Upper lobe of right lung (tissue), 1 donor: ENCODE measurements around the gene ZPR1. TPM values are rescaled to one million over a fixed set of nuclear protein-coding genes. Genes with fewer than 3 reads are reported as not detected.
A peak's percentile ranks its signal among the peaks of the same experiment; 100 is the strongest.

ENCODE experiments used
- ATAC-seq: fragments of 200-7000 bp; cut with Tn5 transposase; one replicate; pipeline ENCODE4 v1.9.1; 2020; ENCODE audit warnings: mild to moderate bottlenecking, moderate library complexity
- DNase-seq: peaks from one replicate; pipeline ENCODE4 v3.0.0-alpha.2; 2020
- H3K27ac ChIP-seq: fragments of 200-600 bp; one replicate; pipeline ENCODE4 v1.8.0; 2022
- H3K27me3 ChIP-seq: fragments of 200-600 bp; one replicate; pipeline ENCODE4 v1.8.0; 2022; ENCODE audit warnings: mild to moderate bottlenecking
- H3K36me3 ChIP-seq: fragments of 200-600 bp; one replicate; pipeline ENCODE4 v1.8.0; 2022
- H3K4me1 ChIP-seq: fragments of 200-600 bp; one replicate; pipeline ENCODE4 v1.8.0; 2022
- H3K4me3 ChIP-seq: fragments of 200-600 bp; one replicate; pipeline ENCODE4 v1.8.0; 2022; ENCODE audit warnings: mild to moderate bottlenecking
- H3K9me3 ChIP-seq: fragments of 200-600 bp; one replicate; pipeline ENCODE4 v1.8.0; 2022
- CTCF ChIP-seq: fragments of 200-600 bp; IDR thresholded peaks from one replicate; pipeline ENCODE4 v1.8.0; 2022; ENCODE audit warnings: antibody characterized with exemption
- intact Hi-C: fragments of 100-400 bp; cut with DNase I; formaldehyde crosslinking; loops from one replicate; pipeline ENCODE4 v1.11.0; 2022
- total RNA-seq: library from RNA; stranded (reverse); fragmentation: NEBNext Ultra II Directional; extraction: Animal tissue kit (Norgen Biotek cat#: 25700); gene quantifications from one replicate; pipeline ENCODE4 v1.2.1, GENCODE V29; 2021
- donor health status: DM: no; HTN: yes; CAD: no; lungs with severe emphysema.

ZPR1 gene
- total RNA-seq, 1 donor from 2014 or later = 43.1 TPM

- TF ChIP-seq CTCF = no peak
- DNase-seq = no peak
- Histone ChIP-seq H3K9me3 (no peaks in the 10 kb centered on the region), H3K36me3 (no peaks in the 10 kb centered on the region), H3K27me3 (no peaks in the 10 kb centered on the region), H3K4me1 (peaks cover 14% of the 10 kb centered on the region), H3K27ac (no peak overlapping the region), H3K4me3 (no peak overlapping the region)
- intact Hi-C loops = no loop called here
- no peak for ATAC-seq
Observed at GRCh38 chr11:116792144-116792868, 4.5 kb upstream of the ZPR1 start.

GRCh38 chr11:116791813-116792143, 4.0 kb upstream of the ZPR1 start, which contains the start of gene APOA5:
Gene APOA5 (minus strand): TSS chr11:116791879. CDS start chr11:116791860, 19 bp downstream.
- no peak within 1 kb of the TSS for H3K4me3 ChIP-seq
- H3K9me3 ChIP-seq = no peaks in the 10 kb centered on the region
- ATAC-seq = no peak
- H3K36me3 ChIP-seq = no peaks in the 10 kb centered on the region
- no peak within 1 kb of the TSS for H3K27ac ChIP-seq
- no peak for TF ChIP-seq CTCF
- intact Hi-C loops = no loop called here
- no peak for DNase-seq
- H3K27me3 ChIP-seq = no peaks in the 10 kb centered on the region
- peaks cover 19% of the 10 kb centered on the region for H3K4me1 ChIP-seq

- Histone ChIP-seq H3K9me3 (no peaks in the 10 kb centered on the region), H3K4me3 (no peak overlapping the region), H3K27me3 (no peaks in the 10 kb centered on the region), H3K36me3 (peaks cover 2% of the 10 kb centered on the region), H3K27ac (no peak overlapping the region), H3K4me1 (peaks cover 21% of the 10 kb centered on the region)
- ATAC-seq = peak; percentile 84
- TF ChIP-seq CTCF = peak; percentile 89
- intact Hi-C loops = no loop called here
- DNase-seq = peak; percentile 90
Observed at GRCh38 chr11:116791002-116791812, 3.4 kb upstream of the ZPR1 start.

GRCh38 chr11:116790167-116791001, 2.6 kb upstream of the ZPR1 start:
- no peaks in the 10 kb centered on the region for H3K27me3 ChIP-seq
- no peak overlapping the region for H3K4me3 ChIP-seq
- H3K9me3 ChIP-seq = no peaks in the 10 kb centered on the region
- intact Hi-C loops = no loop called here
- DNase-seq (peak; percentile 68), ATAC-seq (no peak)
- H3K36me3 ChIP-seq = peaks cover 10% of the 10 kb centered on the region
- TF ChIP-seq CTCF = no peak
- H3K27ac ChIP-seq = no peak overlapping the region
- peaks cover 21% of the 10 kb centered on the region for H3K4me1 ChIP-seq

GRCh38 chr11:116788975-116789374, 1.2 kb upstream of the ZPR1 start:
- TF ChIP-seq CTCF = no peak
- Histone ChIP-seq H3K4me1 (peaks cover 21% of the 10 kb centered on the region), H3K36me3 (peaks cover 24% of the 10 kb centered on the region), H3K9me3 (no peaks in the 10 kb centered on the region), H3K27ac (no peak overlapping the region), H3K4me3 (no peak overlapping the region), H3K27me3 (no peaks in the 10 kb centered on the region)
- no peak for ATAC-seq
- no peak for DNase-seq
- intact Hi-C loops = loop anchor here (10.0 kb wide), 1 partner anchor 316 kb away; no protein-coding TSS in a partner anchor
